Brain microvascular endothelial cell (primary cell): ENCODE results near the gene TCF3.

Source experiments
- DNase-seq: peaks from one replicate; pipeline ENCODE4 v3.0.0-alpha.2; 2020
- H3K27ac ChIP-seq: fragments of 250-450 bp; sonication (Bioruptor Pico); 2 replicates; pipeline ENCODE4 v1.5.1; 2020; ENCODE audit warnings: mild to moderate bottlenecking, moderate library complexity
- H3K27me3 ChIP-seq: fragments of 250-450 bp; sonication (Bioruptor Pico); replicated peaks from 2 replicates; pipeline ENCODE4 v1.5.1; 2020; ENCODE audit warnings: mild to moderate bottlenecking
- H3K36me3 ChIP-seq: fragments of 250-450 bp; sonication (Bioruptor Pico); replicated peaks from 2 replicates; pipeline ENCODE4 v1.5.1; 2020; ENCODE audit warnings: mild to moderate bottlenecking
- H3K4me3 ChIP-seq: 2 replicates; pipeline ENCODE4 v1.5.1; 2011; ENCODE audit warnings: low read depth, mild to moderate bottlenecking, control low read depth, low read length, moderate library complexity
- in situ Hi-C: cut with HindIII; loops from 2 replicates; pipeline ENCODE4 v1.10.0; 2017; ENCODE audit warnings: low sequenced_read_pairs, low pct_ligation_motif_present
- TF ChIP-seq, protein P1 (sequence below): IDR thresholded peaks from 2 replicates; pipeline ENCODE4 v1.5.1; 2011; ENCODE audit warnings: low read depth, mild to moderate bottlenecking, moderate library complexity, low read length, control low read depth, inconsistent platforms; ENCODE audit errors: missing control alignments

The TCF3 gene

DNA sequence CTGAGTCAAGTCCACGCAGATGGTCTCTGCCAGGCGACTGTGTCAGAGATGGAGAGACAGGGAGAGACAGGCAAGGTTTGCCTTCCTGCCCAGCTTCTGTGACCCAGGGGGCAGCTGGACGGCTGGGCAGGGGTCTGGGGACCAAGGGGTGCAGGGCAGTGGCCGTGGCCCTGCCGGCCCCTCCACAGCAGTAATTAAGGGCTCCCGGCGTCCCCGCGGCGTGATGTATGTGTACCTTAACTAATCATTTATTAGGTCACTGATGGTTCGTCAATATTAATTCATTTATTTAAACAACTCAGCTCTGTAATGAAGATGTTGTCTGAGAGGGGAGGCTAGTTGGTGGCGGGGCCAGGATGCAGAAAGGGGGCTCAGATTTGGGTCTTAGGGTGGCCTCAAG, 28.6 kb upstream of the TCF3 start:
- TF ChIP-seq, protein P1, sequence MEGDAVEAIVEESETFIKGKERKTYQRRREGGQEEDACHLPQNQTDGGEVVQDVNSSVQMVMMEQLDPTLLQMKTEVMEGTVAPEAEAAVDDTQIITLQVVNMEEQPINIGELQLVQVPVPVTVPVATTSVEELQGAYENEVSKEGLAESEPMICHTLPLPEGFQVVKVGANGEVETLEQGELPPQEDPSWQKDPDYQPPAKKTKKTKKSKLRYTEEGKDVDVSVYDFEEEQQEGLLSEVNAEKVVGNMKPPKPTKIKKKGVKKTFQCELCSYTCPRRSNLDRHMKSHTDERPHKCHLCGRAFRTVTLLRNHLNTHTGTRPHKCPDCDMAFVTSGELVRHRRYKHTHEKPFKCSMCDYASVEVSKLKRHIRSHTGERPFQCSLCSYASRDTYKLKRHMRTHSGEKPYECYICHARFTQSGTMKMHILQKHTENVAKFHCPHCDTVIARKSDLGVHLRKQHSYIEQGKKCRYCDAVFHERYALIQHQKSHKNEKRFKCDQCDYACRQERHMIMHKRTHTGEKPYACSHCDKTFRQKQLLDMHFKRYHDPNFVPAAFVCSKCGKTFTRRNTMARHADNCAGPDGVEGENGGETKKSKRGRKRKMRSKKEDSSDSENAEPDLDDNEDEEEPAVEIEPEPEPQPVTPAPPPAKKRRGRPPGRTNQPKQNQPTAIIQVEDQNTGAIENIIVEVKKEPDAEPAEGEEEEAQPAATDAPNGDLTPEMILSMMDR, result no peak
- no peak overlapping the region for H3K4me3 ChIP-seq
- in situ Hi-C loops, result no loop called here
- H3K27me3 ChIP-seq, result peaks cover 32% of the 10 kb centered on the region
- H3K27ac ChIP-seq, result no peak overlapping the region
- no peaks in the 10 kb centered on the region for H3K36me3 ChIP-seq
- DNase-seq, result no peak

DNA sequence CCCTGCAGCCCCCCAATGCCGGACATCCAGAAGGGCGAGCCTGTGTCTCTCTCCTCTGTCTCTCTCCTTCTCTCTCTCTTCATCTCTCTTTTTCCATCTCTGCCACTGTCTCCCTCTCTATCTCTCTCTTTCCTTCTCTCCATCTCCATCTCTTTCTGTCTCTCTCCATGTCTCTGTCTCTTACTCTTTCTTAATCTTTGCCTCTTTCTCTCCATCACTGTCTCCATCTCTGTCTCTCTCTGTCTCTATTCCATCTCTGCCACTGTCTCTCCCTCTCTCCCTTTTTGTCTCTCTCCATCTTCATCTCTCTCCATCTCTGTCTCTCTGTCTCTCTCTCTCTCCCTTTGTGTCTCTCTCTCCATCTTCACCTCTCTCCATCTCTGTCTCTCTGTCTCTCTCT, 25.7 kb upstream of the TCF3 start:
- DNase-seq, result no peak
- Histone ChIP-seq H3K36me3 (no peaks in the 10 kb centered on the region), H3K27ac (no peak overlapping the region), H3K27me3 (peaks cover 44% of the 10 kb centered on the region), H3K4me3 (no peak overlapping the region)
- TF ChIP-seq, protein P1, result no peak
- in situ Hi-C loops, result no loop called here

- Histone ChIP-seq H3K4me3 (no peak overlapping the region), H3K27ac (no peak overlapping the region), H3K36me3 (no peaks in the 10 kb centered on the region), H3K27me3 (peaks cover 38% of the 10 kb centered on the region)
- in situ Hi-C loops, result no loop called here
- TF ChIP-seq, protein P1, result no peak
- no peak for DNase-seq
Observed at GRCh38 chr19:1676351-1677266, 24.2 kb upstream of the TCF3 start.

GRCh38 chr19:1675633-1676350, 23.4 kb upstream of the TCF3 start:
- no peaks in the 10 kb centered on the region for H3K36me3 ChIP-seq
- TF ChIP-seq, protein P1, result no peak
- in situ Hi-C loops, result no loop called here
- H3K27ac ChIP-seq, result no peak overlapping the region
- H3K4me3 ChIP-seq, result no peak overlapping the region
- H3K27me3 ChIP-seq, result peaks cover 45% of the 10 kb centered on the region
- DNase-seq, result no peak

DNA sequence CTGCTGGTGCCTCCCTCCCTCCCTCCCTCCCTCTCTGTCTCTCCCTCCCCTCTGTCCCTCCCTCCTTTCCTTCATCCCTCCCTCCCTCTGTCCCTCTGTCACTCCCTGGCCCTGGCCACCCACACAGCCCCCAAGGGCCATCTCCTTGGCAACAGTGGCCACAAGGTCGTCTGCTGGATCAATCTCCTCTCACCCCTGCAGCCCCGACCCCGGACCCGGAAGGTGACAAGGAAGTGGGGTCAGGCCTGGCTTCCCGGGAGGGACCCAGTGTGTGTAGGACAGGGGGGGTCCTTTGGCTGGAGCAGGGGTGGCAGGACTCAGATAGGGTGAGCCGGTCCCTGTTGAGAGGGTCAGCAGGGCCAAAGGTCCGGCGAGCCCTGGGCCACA, 21.9 kb upstream of the TCF3 start:
- Histone ChIP-seq H3K27ac (no peak overlapping the region), H3K36me3 (no peaks in the 10 kb centered on the region), H3K27me3 (peaks cover 51% of the 10 kb centered on the region), H3K4me3 (no peak overlapping the region)
- DNase-seq, result no peak
- TF ChIP-seq, protein P1, result no peak
- in situ Hi-C loops, result no loop called here
